Endothelial cell (in vitro differentiated cells): Measurements from ENCODE around the gene LAMA2. TPM values are rescaled to one million over a fixed set of nuclear protein-coding genes. Genes with fewer than 3 reads are reported as not detected.

Source experiments
- DNase-seq: peaks from one replicate; pipeline ENCODE4 v3.0.0; 2021; ENCODE audit warnings: low spot score
- H3K27ac Mint-ChIP-seq: one replicate; pipeline ENCODE4 v1.8.0; 2021; ENCODE audit warnings: mixed read lengths, inconsistent platforms; ENCODE audit not compliant: unreplicated experiment
- H3K27me3 Mint-ChIP-seq: one replicate; pipeline ENCODE4 v1.8.0; 2021; ENCODE audit warnings: mild to moderate bottlenecking, moderate library complexity, mixed read lengths, inconsistent platforms; ENCODE audit not compliant: unreplicated experiment
- H3K36me3 Mint-ChIP-seq: one replicate; pipeline ENCODE4 v1.8.0; 2021; ENCODE audit warnings: mild to moderate bottlenecking, low read depth, mixed read lengths, inconsistent platforms; ENCODE audit not compliant: unreplicated experiment
- H3K4me1 Mint-ChIP-seq: one replicate; pipeline ENCODE4 v1.8.0; 2021; ENCODE audit warnings: mild to moderate bottlenecking, mixed read lengths, inconsistent platforms; ENCODE audit not compliant: unreplicated experiment
- H3K4me3 Mint-ChIP-seq: one replicate; pipeline ENCODE4 v1.8.0; 2021; ENCODE audit warnings: mild to moderate bottlenecking, mixed read lengths, inconsistent platforms; ENCODE audit not compliant: unreplicated experiment
- H3K9me3 Mint-ChIP-seq: one replicate; pipeline ENCODE4 v1.8.0; 2021; ENCODE audit warnings: mixed read lengths, inconsistent platforms; ENCODE audit not compliant: unreplicated experiment
- CTCF ChIP-seq: fragments of 200-600 bp; sonication (generic); IDR thresholded peaks from one replicate; pipeline ENCODE4 v1.5.0; 2021; ENCODE audit warnings: antibody characterized with exemption; ENCODE audit not compliant: unreplicated experiment
- total RNA-seq: library from RNA; stranded (reverse); fragmentation: NEBNext Ultra II Directional; extraction: Animal tissue kit (Norgen Biotek cat#: 25700); gene quantifications from one replicate; pipeline ENCODE4 v1.2.1, GENCODE V29; 2021; ENCODE audit not compliant: unreplicated experiment

The LAMA2 gene
- total RNA-seq, 1 donor from 2014 or later, result 2.0 TPM

DNA sequence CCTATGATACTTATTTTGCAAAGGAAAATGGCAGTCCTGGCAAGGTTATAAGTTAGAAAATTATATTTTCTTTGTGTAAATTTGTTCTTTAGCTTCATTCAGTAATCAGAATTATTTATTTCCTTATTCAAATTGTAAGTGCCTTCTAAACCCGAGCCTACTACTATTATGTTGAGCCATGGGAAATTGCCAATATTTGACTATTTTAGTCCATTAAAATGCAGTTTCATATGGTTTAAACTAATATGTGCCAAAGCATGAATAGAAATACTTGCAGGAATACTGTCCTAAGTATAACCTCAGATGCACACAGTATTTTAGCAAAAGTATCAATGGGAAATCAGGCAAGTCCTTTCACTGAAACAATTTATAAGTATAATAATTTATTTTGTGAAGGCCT, 228.4 kb downstream of the LAMA2 start:
- H3K27me3 Mint-ChIP-seq, result peaks cover 2% of the 10 kb centered on the region
- H3K36me3 Mint-ChIP-seq, result no peaks in the 10 kb centered on the region
- H3K4me3 Mint-ChIP-seq, result no peak overlapping the region
- H3K9me3 Mint-ChIP-seq, result no peaks in the 10 kb centered on the region
- no peak for DNase-seq
- H3K4me1 Mint-ChIP-seq, result no peaks in the 10 kb centered on the region
- no peak for TF ChIP-seq CTCF
- no peak overlapping the region for H3K27ac Mint-ChIP-seq

DNA sequence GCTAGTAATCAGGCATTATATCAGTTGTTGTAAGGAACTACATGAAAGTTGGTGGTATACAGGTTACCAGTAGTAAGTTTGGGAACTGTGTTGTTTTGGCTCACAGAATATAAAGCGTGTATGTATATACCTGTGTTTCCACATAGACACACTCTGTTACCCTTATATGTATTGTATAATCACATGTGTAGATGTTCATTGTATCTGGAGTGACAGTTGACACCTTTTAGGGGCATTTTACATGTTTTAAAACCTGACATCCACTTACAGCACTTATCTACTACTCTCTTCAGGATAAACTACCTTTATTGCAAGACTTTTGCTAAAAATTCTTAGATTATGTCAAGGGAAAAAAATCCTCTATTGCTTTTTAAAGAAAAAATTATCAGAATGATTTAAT, 228.9 kb downstream of the LAMA2 start:
- peaks cover 2% of the 10 kb centered on the region for H3K27me3 Mint-ChIP-seq
- no peak for DNase-seq
- H3K4me3 Mint-ChIP-seq, result no peak overlapping the region
- no peaks in the 10 kb centered on the region for H3K4me1 Mint-ChIP-seq
- no peaks in the 10 kb centered on the region for H3K36me3 Mint-ChIP-seq
- H3K9me3 Mint-ChIP-seq, result no peaks in the 10 kb centered on the region
- no peak overlapping the region for H3K27ac Mint-ChIP-seq
- no peak for TF ChIP-seq CTCF

GRCh38 chr6:129112591-129112990, 229.7 kb downstream of the LAMA2 start:
- Mint-ChIP-seq H3K36me3 (no peaks in the 10 kb centered on the region), H3K9me3 (no peaks in the 10 kb centered on the region), H3K4me3 (no peak overlapping the region), H3K4me1 (no peaks in the 10 kb centered on the region), H3K27me3 (peaks cover 2% of the 10 kb centered on the region), H3K27ac (no peak overlapping the region)
- no peak for DNase-seq
- TF ChIP-seq CTCF, result no peak

- no peak for TF ChIP-seq CTCF
- H3K36me3 Mint-ChIP-seq, result no peaks in the 10 kb centered on the region
- H3K27ac Mint-ChIP-seq, result no peak overlapping the region
- DNase-seq, result no peak
- peaks cover 2% of the 10 kb centered on the region for H3K27me3 Mint-ChIP-seq
- no peak overlapping the region for H3K4me3 Mint-ChIP-seq
- H3K9me3 Mint-ChIP-seq, result no peaks in the 10 kb centered on the region
- no peaks in the 10 kb centered on the region for H3K4me1 Mint-ChIP-seq
These were observed 230.7 kb downstream of the LAMA2 start for GRCh38 chr6:129113637-129114036.

DNA sequence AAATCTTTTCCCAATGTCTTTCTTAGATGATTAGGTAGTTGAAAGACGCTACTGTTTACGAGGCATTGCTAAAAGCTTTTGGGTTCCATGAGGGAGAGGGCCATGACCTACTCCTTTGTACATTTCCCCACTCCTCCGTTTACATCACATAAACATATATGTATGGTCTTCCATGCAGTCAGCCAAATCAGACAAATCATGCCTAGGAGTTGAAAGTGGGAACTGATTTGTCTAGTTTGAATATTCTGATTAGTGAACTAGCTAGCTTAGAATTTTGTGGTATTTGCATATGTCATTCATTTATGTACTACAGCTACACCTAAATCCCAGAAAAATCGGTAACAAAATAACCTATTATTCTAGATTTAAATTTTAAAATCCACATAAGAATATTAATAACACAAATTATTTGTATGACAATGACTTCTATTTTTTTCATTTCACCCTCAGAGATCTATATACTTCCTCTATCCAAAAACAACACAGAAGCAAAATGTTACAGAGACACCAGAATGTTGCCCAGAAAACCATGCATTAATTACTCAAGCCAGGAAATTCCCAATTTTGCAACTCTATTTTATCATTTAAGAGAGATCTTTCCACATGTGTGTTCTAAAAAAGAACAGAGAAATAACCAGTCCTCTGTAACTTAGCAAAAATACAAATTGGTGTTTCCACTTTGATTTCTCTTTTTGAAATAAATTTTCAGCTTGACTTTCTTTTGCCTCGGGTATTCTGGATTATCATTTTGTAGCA, 231.9 kb downstream of the LAMA2 start:
- H3K4me3 Mint-ChIP-seq, result no peak overlapping the region
- no peak for TF ChIP-seq CTCF

More for the DNA sequence above, 231.9 kb downstream of the LAMA2 start:
- Mint-ChIP-seq H3K36me3 (no peaks in the 10 kb centered on the region), H3K4me1 (no peaks in the 10 kb centered on the region), H3K9me3 (no peaks in the 10 kb centered on the region), H3K27ac (no peak overlapping the region), H3K27me3 (no peaks in the 10 kb centered on the region)
- no peak for DNase-seq
